Dermis microvascular lymphatic vessel endothelial cell (primary cell): ENCODE results near the gene TCP1. TPM values are rescaled to one million over a fixed set of nuclear protein-coding genes. Genes with fewer than 3 reads are reported as not detected.
"Not testable (repeated sequence)": the region's sequence is repeated elsewhere in the genome, so short reads cannot be mapped to it uniquely, and the experiment has no call there.

Experiments used
- DNase-seq, 2 donors: peaks; one replicate each; pipeline versions ENCODE4 v3.0.0 to v3.0.0-alpha.2; 2010; ENCODE audit warnings: low read depth in 2 of 2
- total RNA-seq: library from RNA; depleted of rRNA; stranded (reverse); fragments of >200 nt; gene quantifications from 2 replicates; pipeline ENCODE4 v1.2.1, GENCODE V29; 2014

Gene TCP1
- total RNA-seq, result 296 and 341 TPM in 2 replicates

DNA sequence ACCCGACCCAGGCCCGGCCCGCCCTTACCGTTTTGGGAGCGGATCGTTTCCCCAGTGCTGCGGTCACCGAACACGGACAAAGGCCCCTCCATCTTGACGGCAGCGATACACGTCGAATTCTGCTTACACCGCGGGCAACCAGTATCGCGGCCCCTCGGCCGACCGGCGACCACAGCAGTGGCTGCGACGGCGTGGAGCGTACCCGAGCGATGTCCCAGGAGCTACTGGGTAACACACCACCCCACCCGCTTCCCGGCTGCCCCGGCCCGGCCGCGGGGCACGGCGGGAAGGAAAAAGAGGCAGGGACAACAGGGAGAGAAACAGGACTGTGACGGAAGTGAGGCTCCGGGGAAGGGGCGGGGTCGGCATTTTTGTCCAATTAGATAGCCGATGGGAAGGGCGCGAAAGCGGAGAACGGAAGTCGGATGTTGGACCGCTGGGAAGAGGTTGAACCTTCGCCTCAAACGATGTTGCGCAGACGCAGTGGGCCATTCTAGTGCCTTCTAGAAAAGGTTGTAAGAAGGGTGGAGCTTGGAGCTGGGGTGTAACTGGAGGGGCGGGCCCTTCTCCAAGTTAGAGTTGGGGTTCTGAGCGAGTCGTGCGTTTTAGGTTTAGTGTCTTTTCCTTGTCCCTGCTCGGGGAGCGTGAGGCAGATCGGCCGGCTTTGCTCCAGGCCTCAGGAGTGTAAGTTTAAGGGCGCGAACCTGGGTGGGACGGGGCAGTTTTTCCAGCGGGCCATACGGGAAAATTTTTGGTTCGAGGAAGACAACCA lies at the start of gene TCP1:
Gene TCP1 (minus strand): TSS at position 226 of the 772 bp plus-strand sequence. CDS start 134 bp downstream, at position 92.
- DNase-seq, result peak; percentile 99 to 100

DNA sequence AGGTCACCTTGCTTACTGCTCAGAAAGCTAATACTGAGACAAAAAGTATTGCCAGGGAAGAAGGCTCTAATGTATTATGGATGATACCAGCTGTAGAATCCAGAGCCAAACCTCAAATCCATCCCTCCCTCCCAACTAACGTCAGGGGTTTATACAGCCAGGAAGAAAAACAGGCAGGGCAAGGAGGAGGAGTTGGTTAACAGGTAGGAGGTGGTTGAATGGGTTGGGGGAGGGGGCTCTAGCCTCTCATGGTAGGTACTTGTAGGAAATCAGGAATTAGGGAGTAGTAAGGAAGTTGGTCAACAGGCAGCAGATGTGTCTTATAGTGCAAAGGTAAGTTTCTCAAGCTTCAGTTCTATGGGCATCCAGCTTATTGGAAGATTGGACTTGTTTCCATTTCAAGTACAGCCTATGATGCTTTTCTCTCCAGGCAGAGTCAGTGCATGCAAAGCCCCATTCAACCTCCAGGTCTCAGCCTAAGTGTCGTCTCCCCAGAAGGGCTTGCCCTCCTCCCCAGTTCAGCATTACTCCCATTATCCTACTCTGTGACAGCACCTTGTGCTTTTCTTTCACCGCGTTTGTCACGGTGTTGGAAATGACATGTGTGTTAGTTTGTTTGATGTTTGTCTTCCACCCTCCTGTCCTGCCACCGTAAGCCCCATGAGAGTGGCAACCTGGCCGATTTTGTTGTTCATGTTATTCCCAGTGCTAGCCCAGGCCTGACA lies 48.8 kb upstream of the TCP1 start:
- no peak for DNase-seq

DNA sequence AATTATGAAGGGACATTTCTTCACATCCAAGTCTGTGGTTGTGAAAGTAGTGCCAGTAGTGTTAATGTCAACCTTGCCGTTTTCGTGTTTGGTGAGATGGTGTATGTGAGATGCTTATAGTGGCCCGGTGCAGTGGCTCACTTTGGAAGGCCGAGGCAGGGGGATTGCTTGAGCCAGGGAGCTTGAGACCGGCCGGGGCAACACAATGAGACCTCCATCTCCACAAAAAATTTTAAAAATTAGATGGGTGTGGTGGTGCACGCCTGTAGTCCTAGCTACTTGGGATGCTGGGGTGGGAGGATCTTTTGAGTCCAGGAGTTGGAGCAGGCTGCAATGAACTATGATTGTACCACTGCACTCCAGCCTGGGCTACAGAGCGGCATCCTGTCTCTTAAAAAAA lies 48.1 kb upstream of the TCP1 start:
- DNase-seq, result no peak

DNA sequence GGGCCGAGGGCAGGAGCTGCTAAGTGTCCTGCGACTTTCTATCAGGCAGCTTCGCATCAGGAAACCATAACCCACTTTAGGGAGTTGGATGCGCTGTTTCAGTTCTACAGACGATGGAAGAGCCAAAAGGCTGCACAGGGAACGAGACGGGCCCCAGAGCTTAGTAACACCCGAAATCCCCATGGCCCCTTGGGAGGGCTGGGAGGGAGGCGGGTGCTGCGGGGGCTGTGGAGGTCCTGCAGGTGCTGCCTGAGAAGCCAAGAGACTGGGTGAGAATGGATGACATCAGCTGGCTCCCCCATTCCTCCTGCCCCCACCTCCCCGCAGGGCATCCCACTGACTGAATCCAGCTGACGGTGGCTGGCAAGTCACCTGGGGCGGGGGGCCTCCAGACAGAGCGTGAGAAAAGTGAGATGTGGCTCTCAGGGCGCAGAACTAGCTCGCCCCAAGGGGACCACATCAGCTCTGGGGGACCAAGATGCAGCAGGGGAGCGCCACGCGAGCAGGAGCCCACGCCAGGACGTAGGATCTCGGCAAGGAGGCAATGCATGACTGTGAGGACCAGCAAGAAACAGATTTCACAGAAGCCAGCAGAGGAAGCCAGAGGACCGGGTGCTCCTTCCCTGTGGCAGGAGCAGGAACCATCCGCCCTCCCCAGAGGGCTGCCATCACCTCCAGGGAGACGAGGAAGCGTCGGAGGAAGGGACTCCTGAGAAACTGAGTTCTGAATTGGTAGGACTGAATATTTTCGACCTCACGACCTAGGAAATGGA lies 47.5 kb upstream of the TCP1 start:
- no peak for DNase-seq

DNA sequence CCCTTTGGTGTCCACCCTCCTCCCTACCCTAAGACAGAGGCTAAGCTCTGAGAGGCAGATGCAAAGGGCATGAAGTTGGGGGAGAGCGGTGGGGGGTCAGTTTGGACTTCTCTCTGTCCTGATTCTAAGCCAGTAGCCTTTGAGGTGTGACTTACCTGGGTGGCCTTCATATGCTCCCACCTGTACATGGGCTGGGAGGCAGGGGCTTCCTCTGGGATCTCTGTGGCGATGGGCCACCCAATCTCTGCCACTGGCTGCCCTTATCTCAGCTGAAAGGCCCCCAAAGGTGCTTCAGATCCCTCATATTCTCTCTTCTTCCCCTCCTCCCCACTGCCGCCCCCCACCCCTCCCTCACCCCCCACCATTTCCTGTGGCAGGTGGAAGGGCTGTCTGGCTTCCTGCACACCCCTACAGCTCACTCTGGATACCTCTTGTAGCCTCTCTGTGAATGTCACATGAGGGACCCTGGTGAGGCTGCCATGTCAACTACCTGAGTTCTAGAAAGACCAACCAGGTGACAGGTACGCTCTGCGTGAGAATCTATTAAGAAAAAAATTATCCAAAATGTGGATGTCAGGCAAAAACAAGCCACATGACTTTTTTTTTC lies 44.7 kb upstream of the TCP1 start:
- DNase-seq, result no peak

DNA sequence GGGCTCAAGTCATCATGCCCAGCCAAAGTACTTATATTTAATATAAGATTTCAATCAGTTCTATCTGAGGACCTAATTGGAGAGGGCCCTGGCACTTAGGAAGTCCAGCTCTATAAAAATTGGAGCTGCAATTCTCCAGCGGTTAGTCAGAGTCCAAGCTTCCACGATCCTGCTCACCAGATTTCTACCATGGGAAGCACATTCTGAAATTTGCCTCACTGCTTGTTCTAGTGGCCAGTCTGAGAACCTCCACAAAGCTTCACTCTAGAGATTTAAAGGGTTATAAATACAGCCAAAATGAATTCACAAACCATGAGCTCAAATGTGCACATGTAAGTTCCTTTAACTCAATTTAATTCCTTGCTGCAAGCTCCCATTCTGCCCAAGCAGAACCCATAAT lies 44.2 kb upstream of the TCP1 start:
- DNase-seq, result no peak

DNA sequence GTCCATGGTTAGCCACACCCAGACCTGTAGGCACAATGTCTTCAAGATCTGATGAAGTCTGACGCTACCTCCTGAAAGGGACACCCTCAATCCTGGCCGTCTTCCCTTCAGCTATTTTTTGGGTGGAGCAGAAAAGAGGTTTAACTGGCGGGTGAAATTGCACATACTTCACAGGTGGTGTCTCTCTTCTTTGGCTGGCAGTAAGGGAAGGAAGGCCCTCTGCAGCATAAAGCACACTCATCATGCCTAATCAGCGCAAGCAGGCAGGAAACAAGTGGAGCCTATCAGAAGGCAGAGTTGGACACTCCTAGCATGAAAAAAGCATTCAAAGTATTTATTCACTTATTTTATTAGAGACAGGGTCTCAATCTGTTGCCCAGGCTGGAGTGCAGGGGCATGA lies 43.5 kb upstream of the TCP1 start:
- no peak for DNase-seq

DNA sequence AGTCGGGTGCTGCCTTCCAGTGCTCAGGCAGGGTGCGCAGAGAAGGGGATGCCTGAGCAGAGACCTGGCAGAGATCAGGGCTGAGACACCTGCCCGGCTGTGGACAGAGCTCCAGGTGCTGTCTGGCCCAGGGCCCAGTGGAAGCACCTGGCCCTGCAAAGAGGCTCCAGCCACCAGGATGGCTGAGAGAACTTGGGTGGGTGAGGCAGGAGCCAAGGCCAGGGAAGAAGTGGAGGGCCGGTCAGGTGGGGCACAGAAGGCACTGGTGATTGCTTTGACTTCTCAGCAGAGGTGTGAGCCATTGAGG lies 41.9 kb upstream of the TCP1 start:
- no peak for DNase-seq

DNA sequence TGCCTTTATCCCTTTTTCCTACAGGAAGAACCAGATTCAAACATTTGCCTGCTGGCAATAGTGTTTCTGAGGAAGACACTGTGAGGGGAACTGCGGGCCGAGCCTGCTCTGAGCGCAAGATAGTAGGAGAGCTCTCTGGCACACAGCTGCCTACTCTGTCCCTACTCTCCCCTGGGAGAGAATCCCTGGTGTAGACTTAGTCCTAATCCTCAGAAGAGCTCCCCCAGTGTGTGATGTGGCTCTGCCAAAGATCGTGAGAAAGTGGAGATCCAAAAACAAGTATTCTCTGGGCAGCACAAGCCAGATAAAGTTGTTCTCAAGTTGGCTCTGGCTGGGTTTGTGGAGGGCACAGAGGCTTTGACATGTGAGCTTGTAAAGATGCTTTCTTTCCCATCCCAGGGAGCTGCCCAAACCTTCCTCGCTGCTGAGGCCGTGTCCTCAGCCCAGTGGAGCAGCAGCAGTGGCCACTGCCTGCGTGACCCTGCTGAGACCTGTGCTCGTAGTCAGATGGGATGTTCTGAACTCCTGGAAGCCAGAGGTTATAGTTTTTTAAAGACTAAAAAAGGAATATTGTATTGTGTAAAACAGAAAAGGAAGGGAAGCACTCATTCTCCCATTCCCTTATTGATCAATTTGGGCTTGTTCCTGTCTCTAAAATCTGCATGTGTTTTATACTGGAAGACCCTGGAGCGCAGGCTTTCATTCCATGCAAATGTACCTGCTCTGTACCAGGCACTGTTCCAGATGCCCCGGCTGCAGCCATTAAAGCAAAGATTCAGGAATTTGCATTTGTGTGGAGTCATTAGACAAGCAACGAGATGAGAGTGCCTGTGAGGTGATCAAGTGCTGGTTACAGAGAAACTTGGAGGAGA lies 41.3 kb upstream of the TCP1 start:
- no peak for DNase-seq

DNA sequence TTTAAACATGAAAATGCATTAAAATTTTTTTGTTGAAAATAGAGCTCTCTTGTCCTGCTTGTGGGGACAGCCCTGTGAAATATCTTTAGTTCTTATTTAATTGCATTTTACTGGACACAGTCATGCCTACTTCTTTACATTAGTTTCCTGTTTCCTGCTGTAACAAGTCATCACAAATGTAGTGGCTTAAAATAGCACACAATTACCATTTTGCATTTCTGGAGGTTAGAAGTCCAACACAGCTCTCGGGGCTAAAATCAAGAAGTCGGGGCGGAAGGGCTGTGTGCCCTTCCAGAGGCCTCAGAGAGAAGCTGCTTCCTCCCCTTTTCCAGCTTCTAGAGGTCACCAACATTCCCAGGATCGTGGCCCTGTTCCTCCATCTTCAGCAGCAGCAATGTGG lies 40.1 kb upstream of the TCP1 start:
- no peak for DNase-seq

DNA sequence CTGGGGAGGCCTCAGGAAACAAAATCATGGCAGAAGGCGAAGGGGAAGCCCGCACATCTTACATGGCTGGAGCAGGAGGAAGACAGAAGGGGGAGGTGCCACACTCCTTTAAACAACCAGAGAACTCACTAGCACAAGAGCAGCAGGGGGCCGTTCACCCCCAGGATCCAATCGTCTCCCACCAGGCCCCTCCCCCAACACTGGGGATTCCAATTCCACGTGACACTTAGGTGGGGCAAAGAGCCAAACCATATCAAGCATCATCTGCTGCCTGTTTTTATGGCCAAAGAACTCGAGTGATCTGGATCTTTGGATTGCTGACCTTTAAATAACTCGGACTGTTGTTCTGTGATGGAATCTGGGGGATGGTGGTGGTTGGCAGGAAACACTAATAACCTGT lies 38.7 kb upstream of the TCP1 start:
- DNase-seq, result no peak

DNA sequence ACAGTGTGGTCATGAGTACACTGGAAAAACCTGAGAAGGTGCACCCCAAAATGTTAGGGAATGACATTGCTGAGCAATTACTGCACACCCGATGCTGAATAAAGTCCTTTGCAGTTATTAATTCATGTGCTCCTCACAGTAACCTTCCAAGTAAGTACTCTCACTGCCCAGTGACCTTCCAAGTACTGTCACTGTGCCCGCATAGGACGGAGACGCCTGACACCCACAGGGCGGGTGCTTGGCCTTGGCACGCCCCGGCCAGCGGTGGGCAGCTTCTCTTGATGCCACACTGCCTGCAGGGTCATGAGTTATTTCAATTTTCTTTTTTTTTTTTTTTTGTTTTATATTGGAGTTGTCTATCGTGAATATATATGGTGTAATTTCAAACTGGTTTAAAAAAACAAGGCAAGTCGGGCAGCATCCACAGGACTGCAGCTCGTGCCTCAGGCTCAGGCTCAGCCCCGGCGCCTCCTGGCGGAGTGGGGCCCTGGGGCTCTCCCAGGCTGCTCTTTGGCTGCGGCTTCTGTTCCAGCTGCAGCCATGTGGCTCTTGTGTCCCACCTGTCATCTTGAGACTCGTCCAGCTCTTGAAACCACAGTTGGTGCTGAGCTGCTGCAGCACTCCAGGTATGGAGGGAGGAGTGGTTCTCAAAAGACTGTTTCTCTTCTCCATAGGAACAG lies 37.7 kb upstream of the TCP1 start:
- no peak for DNase-seq

DNA sequence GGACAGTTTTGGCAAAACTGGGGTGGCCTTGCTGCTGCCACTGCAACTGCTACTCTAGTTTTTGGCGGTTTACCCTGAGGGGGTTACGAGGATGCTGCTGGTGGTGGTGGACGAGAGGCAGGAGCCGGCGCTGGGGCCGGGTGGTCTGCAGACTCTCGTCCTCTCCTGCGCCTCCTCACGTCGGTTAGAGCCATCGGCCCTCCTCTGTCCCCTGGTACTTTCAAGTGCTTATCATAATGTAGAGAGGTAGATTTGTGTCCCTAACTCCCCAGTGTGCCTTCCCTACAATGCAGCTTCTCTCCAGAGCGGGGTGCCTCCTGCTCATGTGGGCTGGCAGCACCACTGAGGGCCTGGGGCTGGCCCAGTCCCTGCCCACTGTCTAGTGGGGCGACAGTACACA lies 36.6 kb upstream of the TCP1 start:
- DNase-seq, result no peak

DNA sequence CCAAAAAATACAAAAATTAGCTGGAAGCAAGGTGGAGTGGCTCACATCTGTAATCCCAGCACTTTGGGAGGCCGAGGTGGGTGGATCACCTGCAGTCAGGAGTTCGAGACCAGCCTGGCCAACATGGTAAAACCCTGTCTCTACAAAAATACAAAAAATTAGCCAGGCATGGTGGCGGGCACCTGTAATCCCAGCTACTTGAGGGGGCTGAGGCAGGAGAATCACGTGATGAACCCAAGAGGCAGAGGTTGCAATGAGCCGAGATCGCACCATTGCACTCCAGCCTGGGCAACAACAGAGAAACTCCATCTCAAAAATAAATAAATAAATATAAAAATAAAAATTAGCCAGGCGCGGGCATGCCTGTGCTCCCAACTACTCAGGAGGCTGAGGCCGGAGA lies 35.3 kb upstream of the TCP1 start:
- not testable (repeated sequence) for DNase-seq

DNA sequence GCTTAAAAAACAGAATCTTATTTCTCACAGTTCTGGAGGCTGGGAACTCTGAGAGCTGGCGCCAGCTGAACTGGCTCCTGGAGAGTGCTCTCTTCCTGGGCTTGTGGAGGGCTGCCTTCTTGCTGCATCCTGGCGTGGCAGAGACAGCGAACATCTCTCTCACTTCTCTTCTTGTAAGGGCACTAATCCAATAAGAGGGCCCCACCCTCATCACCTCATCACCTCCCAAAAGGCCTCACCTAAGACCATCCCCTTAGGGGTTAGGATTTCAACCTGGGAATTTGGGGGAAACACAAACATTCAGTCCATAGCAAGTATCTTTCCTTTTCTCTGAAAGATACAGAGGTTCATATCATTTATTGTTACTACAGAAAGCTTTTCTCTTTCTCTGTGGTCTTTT lies 34.6 kb upstream of the TCP1 start:
- DNase-seq, result no peak

DNA sequence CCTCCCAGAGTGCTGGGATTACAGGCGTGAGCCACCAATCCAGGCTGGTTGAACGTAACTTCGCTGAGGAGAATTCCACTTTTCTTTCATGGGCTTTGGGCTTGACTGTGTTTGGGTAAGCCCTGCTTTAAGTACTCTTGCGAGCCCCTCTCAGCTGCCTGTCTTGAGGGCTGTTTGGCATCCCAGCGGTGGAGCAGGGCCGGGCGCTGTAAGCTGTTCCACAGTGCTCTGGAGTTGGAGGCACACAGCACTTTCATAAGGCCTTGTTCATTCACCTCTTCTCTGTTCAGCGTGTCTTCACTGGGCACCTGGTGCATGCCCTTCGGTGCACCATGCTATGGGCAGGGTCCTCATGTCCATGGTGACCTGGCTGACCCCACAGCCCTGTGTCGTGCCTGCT lies 32.3 kb upstream of the TCP1 start:
- DNase-seq, result no peak

DNA sequence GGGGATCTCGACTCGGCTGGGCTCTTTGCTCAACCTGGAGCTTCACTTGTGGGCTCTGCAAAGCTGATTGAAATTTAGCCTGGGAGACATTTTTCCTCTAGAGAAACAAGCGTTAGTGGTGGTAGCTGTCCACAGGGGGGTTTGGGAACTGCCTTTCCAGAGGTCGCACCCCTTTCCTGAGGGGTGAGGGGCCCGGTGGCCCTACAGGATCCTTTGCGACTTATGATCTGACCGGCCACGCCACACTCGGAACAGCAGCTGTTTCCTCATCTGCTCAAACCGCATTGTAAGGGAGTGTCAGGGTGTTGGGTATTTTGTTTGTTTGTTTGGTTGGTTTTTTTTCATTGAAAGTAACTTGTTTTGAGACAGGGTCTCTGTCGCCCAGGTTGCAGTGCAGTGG lies 31.7 kb upstream of the TCP1 start:
- no peak for DNase-seq

DNA sequence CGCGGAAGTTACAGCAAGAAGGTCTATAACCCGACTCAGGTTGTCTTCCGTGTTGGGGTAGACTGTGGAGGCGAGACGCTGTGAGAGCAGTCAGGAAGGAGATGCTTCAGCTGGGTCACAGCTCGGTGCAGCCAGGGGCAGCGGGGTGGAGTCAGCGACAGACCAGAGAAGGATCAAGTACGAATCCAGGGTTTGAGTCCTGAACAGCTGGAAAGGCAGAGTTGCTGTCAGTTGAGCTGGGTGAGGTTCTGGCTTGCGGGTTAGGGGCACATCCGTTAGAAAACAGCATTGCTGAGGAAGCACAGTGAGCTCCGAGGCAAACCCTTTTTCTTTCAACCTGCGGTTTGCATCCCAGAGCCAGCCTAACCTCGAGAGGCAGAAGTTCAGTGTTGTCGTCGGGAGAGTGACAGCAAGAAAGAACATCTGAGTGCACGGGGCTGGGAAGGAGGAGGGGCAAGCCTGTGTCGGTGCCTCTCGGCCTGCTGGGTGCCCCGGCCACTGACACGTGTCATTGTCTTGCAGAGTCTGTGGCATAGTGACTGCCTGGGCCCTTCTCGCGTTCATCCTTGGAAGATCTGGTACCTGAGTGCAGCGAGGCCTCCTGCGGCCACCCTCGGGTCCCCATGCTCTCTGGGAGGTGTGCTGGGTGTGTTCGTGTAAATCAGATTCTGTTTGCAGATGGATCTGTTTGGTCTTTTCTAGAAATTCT lies 30.7 kb upstream of the TCP1 start:
- no peak for DNase-seq

DNA sequence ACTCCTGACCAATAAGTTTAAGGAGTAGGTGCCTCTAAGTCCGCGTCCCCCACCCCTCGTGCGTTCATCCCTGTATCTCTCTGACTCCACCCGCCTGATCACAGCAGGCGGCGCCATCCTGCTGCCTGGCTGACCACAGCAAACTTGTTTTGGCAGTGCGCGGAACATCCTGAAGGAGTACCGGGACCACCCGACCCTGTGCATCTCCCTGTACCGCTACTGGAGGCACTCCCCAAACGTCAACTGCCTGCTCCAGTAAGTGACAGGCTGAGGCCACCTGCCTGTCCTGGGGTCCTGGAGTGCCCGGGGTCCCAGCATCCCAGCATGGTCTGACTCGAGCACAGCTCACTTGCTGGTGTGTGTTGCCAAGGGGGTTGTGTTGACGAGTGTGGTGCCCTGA lies 29.7 kb upstream of the TCP1 start:
- DNase-seq, result no peak
